RWPE2 (cell line): Measurements from ENCODE around the gene WDR33.

Experiments used
- ATAC-seq: fragments of 200-7000 bp; cut with Tn5 transposase; 3 replicates; pipeline ENCODE4 v1.9.1; 2021; ENCODE audit warnings: low read depth
- DNase-seq: peaks from one replicate; pipeline ENCODE4 v3.0.0-alpha.2; 2020; ENCODE audit warnings: low spot score
- H3K27ac ChIP-seq: fragments of 450-650 bp; 2 replicates; pipeline ENCODE4 v1.5.1; 2017; ENCODE audit warnings: mild to moderate bottlenecking; ENCODE audit not compliant: poor library complexity, severe bottlenecking
- H3K27me3 ChIP-seq: fragments of 250-450 bp; sonication (Bioruptor Pico); 2 replicates; pipeline ENCODE4 v1.5.1; 2021; ENCODE audit warnings: mild to moderate bottlenecking, moderate library complexity; ENCODE audit not compliant: insufficient read depth, poor library complexity, severe bottlenecking
- H3K36me3 ChIP-seq: fragments of 250-450 bp; sonication (Bioruptor Pico); 2 replicates; pipeline ENCODE4 v1.5.1; 2020; ENCODE audit warnings: low read depth, mild to moderate bottlenecking, moderate library complexity
- H3K4me1 ChIP-seq: fragments of 250-450 bp; sonication (Bioruptor Pico); 2 replicates; pipeline ENCODE4 v1.5.1; 2021; ENCODE audit warnings: mild to moderate bottlenecking, moderate library complexity; ENCODE audit not compliant: insufficient read depth, poor library complexity, severe bottlenecking
- H3K4me3 ChIP-seq: fragments of 250-450 bp; sonication (Bioruptor Pico); 2 replicates; pipeline ENCODE4 v1.5.1; 2021; ENCODE audit warnings: mild to moderate bottlenecking, moderate library complexity; ENCODE audit not compliant: severe bottlenecking
- H3K9me3 ChIP-seq: fragments of 250-450 bp; sonication (Bioruptor Pico); 2 replicates; pipeline ENCODE4 v1.5.1; 2021; ENCODE audit warnings: mild to moderate bottlenecking, moderate library complexity; ENCODE audit not compliant: severe bottlenecking
- TF ChIP-seq, protein P1 (sequence below): fragments of 450-650 bp; IDR thresholded peaks from one replicate; pipeline ENCODE4 v1.5.1; 2017; ENCODE audit warnings: mild to moderate bottlenecking, moderate library complexity; ENCODE audit not compliant: poor library complexity, severe bottlenecking

Gene WDR33

DNA sequence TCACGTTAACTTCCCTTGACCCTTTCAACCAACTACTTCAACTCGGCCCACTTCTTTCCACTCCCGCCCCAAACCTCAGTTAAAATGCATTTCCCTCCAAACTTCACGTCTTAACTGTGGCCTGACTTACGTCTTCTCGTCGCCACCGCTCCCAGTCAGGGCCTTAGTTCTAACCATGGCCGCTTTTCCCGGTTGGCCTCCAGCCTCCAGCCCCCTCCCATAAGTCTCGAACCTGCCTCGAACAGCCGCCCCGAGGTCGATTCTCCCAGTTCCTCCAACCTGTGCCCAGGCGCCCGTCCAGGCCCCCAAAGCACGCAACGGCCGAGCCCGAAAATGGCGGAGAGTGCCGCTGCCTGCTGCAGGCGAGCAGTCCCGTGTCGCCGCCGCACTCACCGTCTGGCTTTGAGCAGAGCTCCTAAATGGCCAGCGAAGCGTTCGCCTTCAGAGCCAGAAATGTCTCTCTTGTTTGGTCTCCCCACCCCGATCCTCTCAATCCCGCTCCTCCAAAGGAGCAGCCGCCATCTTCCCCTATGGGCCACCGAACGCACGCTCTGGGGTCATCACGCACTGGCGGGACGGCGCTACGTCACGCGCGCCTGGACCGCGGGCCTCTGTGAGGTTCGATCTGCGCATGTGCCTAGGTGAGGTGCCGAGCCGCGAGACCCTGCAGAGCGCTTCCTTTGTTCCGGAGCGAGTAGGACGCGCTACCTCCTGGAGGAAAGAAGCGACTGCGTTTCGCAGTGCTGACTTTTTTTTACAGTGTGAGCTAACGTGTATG is at the start of gene WDR33:
Gene WDR33 (minus strand): TSS at position 553 of the 778 bp plus-strand sequence. CDS start 40,190 bp downstream, outside the sequence.
- H3K27me3 ChIP-seq, result no peaks in the 10 kb centered on the region
- ATAC-seq (peak; percentile 96), DNase-seq (peak; percentile 86)
- H3K4me3 ChIP-seq, result peak within 1 kb of the TSS; percentile 78
- TF ChIP-seq, protein P1, sequence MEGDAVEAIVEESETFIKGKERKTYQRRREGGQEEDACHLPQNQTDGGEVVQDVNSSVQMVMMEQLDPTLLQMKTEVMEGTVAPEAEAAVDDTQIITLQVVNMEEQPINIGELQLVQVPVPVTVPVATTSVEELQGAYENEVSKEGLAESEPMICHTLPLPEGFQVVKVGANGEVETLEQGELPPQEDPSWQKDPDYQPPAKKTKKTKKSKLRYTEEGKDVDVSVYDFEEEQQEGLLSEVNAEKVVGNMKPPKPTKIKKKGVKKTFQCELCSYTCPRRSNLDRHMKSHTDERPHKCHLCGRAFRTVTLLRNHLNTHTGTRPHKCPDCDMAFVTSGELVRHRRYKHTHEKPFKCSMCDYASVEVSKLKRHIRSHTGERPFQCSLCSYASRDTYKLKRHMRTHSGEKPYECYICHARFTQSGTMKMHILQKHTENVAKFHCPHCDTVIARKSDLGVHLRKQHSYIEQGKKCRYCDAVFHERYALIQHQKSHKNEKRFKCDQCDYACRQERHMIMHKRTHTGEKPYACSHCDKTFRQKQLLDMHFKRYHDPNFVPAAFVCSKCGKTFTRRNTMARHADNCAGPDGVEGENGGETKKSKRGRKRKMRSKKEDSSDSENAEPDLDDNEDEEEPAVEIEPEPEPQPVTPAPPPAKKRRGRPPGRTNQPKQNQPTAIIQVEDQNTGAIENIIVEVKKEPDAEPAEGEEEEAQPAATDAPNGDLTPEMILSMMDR, result no peak
- no peaks in the 10 kb centered on the region for H3K9me3 ChIP-seq
- peaks cover 18% of the 10 kb centered on the region; the same call in 1 of the 2 replicates for H3K36me3 ChIP-seq
- peaks cover 10% of the 10 kb centered on the region for H3K4me1 ChIP-seq
- peak within 1 kb of the TSS; percentile 77 for H3K27ac ChIP-seq

DNA sequence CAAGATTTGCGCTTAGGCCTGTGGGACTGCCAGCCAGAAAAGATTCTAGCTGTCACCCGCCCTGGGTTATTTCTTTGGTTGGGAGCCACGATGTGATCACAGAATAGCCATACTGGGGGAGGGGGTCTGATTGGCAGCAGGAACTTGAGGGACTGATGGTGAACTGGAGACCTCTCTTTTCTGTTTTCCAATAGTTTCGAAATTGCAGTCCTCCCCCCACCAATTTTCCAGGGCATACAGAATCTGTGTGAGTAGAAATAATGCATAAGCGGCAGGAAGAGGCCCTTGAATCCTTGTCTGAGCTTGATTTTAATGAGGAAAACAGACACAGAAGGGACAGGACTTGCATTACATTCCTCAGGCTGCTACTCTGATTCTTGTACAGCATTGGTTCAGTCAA is 49.2 kb upstream of the WDR33 start:
- Histone ChIP-seq H3K9me3 (no peaks in the 10 kb centered on the region), H3K4me3 (no peak overlapping the region), H3K27me3 (no peaks in the 10 kb centered on the region), H3K36me3 (peaks cover 20% of the 10 kb centered on the region), H3K4me1 (peaks cover 10% of the 10 kb centered on the region), H3K27ac (peak overlapping the region; percentile 20)
- TF ChIP-seq, protein P1, result no peak
- ATAC-seq (no peak), DNase-seq (no peak)

DNA sequence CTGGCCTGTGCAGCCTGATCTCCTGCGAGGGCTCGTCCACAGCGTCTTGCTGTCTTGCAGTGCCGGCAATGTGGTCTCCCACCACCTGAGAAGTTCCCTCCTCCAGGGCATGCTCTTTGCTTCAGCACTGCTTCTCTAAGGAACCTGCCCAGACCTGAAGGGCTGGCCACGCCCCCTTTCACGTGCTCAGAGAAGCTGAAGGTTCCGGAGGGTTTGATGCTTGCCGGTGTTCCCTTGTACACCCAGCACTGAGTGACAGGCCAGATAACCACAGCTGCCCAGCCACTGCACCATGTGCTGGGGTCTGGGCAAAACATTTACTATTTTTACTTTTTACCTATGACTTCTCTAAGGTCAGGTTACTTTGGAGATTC is 48.7 kb upstream of the WDR33 start:
- Histone ChIP-seq H3K27ac (peak overlapping the region; percentile 20), H3K27me3 (no peaks in the 10 kb centered on the region), H3K9me3 (no peaks in the 10 kb centered on the region), H3K4me1 (peaks cover 10% of the 10 kb centered on the region), H3K36me3 (peaks cover 15% of the 10 kb centered on the region), H3K4me3 (no peak overlapping the region)
- TF ChIP-seq, protein P1, result no peak
- DNase-seq, result peak; percentile 91
- ATAC-seq, result peak; percentile 79

DNA sequence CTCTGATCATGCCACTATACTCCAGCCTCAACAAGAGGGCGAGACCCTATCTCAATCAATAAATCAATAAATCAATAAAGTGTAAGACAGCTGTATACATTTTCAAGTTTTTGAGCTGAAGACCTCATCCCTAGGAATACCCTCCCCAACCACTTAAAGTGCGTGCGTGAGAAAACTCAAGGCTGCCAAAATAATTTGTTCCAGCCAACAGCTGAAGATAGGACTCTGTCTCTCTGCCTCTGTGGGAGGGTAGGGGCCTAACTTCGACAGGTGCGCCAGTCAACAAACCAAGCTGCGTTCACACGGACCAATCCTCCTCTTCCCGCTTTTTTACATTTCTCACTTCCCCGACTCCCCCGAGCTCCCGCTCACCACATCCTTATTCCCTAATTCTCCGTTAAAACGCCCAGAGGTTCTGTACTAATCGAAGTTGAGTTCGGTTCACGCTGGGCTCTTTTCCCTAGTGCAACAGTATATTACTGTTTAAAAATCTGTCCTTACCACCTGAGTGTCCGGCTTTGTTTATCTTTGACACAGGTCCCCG is 46.4 kb upstream of the WDR33 start:
- H3K36me3 ChIP-seq, result peaks cover 12% of the 10 kb centered on the region
- TF ChIP-seq, protein P1, result no peak
- peaks cover 10% of the 10 kb centered on the region for H3K4me1 ChIP-seq
- peak overlapping the region; percentile 95 for H3K4me3 ChIP-seq
- peak; percentile 15; the same call in 2 of the 3 replicates for ATAC-seq
- no peaks in the 10 kb centered on the region for H3K27me3 ChIP-seq
- H3K27ac ChIP-seq, result peak overlapping the region; percentile 36
- no peaks in the 10 kb centered on the region for H3K9me3 ChIP-seq
- DNase-seq, result no peak

DNA sequence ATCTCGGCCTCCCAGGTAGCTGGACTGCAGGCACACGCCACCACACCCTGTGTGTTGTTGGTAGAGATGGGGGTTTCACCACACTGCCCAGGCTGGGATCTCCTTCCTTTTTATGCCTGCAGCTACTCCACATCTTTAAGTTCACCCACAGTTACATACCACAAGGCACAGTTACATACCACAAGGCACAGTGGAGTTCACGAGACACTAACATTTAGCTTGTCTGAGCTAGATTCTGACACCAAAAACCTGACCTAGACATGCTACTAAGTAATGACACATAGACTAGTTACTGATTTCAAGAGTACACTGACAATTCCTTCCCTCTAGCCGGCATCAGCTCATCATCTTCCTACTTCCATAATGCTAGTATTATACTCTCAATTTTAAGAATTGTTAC is 42.7 kb upstream of the WDR33 start:
- Histone ChIP-seq H3K9me3 (no peaks in the 10 kb centered on the region), H3K27me3 (no peaks in the 10 kb centered on the region), H3K4me1 (peaks cover 5% of the 10 kb centered on the region), H3K27ac (no peak overlapping the region), H3K36me3 (peaks cover 49% of the 10 kb centered on the region), H3K4me3 (no peak overlapping the region)
- no peak for DNase-seq
- ATAC-seq, result no peak
- TF ChIP-seq, protein P1, result no peak
